Ureter (tissue), 1 donor: Measurements from ENCODE around the gene LDLRAD1. TPM values are rescaled to one million over a fixed set of nuclear protein-coding genes. Genes with fewer than 3 reads are reported as not detected.
"Not testable (repeated sequence)": the region's sequence is repeated elsewhere in the genome, so short reads cannot be mapped to it uniquely, and the experiment has no call there.

Source experiments
- DNase-seq: peaks from one replicate; pipeline ENCODE4 v3.0.0-alpha.2; 2020; ENCODE audit warnings: low spot score
- total RNA-seq: library from RNA; stranded (reverse); gene quantifications from one replicate; pipeline ENCODE4 v1.2.4, GENCODE V29; 2023
- donor health status: DM: yes; HTN: yes; CAD: no.

LDLRAD1 gene
- total RNA-seq, 1 donor from 2014 or later: not detected

DNA sequence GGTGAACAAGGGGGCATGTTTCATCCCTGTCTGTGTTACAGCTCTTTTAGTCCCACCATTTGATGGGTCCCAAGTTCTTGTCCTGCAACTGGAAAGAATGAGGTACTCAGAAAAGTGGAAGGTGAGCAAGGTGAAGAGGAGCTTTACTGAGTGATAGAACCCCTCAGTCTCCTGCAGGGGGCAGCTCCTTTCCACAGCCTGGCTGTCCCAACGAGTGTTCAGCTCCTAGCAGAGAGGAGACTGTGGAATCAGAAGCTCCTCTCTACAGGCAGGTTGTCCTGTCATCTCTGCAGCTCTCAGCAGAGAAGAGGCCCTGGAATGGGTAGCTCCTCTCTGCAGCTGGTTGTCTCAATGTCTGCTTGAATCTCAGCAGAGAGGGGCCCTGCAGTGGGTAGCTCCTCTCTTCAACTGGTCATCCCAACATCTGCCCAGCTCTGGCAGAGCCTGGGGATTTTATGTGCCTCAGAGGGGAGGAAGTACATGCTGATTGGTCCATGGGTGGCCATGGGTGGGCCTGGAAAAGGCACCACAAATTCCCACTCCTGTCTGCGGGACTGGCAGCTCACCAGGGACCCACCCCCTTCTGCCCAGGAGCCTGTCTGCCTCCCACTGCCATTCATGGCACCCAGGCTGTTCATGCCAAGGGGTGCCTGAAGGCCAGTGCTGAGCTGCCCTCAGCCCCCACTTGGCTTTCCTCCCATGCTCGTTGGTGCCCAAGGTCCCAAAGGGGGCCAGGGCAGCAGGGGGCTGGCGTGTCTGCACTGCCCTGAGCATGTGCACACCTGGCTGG, 25.7 kb downstream of the LDLRAD1 start:
- no peak for DNase-seq

DNA sequence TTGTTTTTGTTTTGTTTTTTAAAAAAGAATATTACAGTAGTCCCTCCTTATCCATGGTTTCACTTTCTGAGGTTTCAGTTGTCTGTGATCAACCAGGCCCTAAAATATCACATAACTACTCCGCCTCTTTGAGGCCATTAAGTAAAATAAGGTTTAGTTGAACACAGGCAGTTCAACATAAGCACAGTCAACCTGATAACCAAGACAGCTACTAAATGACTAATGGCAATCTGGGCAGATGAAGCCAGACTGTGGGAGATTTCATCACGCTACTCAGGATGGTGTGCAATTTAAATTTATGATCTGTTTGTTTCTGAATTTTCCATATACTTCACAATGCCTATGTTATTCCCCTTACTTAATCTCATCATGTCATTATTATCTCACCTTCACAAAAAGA, 30.1 kb downstream of the LDLRAD1 start:
- no peak for DNase-seq

DNA sequence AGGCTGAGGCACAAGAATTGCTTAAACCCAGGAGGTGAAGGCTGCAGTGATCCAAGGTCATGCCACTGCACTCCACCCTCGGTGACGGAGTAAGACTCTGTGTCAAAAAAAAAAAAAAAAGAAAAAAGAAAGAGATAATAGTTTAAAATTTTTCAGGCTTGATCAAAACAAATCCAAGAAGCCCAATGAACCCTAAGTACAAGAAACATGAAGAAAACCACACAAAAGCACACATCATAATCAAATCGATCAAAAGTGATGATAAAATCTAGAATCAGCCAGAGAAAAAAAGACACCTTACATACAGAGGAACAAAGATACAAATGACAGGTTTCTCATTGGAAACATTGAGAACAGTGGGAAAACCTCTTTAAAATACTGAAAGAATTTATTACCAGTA, 31.5 kb downstream of the LDLRAD1 start:
- no peak for DNase-seq

DNA sequence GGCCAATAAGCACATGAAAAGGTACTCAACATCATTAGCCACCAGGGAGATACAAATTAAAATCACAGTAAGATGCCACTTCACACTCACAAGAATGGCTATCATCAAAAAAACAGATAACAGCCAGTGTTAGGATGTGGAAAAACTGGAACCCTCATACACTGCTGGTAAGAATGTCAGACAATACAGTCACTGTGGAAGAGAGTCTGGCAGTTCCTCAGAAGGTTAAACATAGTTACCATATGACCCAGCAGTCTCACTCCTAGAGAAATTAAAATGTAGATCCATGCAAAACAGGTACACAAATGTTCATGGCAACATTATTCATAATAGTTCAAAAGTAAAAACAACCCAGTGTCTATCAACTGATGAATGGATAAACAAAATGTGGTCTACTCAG, 33.3 kb downstream of the LDLRAD1 start:
- DNase-seq: no peak

DNA sequence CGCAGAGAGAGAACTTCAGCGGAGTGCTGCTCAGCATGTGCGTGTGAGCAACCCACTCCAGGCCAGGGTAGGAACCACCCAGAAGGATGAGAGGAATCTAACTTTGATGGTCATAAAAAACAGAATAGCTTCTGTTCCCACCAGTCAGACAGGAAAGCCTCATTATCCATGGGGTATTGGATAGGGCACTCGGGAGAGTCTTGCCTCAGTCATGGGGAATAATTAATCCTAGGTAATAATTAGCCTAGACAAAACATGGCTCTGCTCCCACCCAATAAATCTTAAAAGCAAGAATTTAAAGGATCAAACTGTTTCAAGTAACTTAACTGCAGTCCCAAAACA, 35.3 kb downstream of the LDLRAD1 start:
- DNase-seq: no peak

DNA sequence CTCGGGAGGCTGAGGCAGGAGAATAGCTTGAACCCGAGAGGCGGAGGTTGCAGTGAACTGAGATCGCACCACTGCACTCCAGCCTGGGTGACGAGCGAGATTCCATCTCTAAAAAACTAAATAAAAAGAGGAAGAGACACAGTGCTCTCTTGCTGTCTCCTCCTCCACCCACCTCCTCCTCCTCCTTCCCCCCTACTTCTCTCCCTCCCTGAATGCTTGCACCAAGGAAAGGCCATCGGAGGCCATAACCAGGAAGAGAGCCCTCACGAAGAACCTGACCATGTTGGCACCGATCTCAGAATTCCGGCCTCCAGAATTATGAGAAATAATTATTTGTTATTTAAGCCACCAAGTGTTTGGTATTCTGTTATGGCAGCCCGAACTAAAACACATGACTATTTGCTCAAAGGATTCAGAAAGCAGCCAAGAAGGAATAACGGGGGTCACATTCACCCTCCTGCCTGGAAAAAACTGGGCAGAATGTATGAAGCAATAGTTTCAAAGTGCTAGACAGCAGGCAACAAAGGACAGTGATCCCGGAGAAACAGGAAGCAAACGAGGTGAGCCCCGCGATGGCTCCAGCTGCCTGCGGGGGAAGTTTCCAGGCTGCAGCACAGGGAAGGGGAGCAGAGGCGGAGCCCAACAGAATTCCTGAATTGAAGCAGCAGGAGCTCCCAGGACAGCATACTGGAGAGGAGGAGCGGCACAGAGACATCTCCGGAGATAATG, 35.8 kb downstream of the LDLRAD1 start:
- no peak for DNase-seq

DNA sequence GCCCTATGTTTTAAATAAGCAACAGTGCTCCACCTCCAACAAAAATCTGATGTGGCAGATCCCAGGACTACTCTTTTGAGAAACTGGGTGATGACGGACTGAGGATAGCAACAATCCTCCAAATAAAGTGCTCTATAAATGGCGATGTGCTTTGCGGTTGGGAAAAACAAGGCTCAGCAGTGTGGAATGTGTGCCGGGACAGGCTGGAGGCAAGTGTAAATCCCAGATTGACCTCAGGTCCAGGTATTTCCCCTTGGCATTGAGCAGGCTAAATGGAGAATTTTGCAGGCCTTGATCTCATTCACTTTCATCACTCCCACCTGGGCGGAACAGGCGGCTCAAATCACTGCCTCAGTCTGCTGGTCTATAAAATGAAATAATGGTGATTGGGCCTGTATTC, 36.8 kb downstream of the LDLRAD1 start:
- no peak for DNase-seq

DNA sequence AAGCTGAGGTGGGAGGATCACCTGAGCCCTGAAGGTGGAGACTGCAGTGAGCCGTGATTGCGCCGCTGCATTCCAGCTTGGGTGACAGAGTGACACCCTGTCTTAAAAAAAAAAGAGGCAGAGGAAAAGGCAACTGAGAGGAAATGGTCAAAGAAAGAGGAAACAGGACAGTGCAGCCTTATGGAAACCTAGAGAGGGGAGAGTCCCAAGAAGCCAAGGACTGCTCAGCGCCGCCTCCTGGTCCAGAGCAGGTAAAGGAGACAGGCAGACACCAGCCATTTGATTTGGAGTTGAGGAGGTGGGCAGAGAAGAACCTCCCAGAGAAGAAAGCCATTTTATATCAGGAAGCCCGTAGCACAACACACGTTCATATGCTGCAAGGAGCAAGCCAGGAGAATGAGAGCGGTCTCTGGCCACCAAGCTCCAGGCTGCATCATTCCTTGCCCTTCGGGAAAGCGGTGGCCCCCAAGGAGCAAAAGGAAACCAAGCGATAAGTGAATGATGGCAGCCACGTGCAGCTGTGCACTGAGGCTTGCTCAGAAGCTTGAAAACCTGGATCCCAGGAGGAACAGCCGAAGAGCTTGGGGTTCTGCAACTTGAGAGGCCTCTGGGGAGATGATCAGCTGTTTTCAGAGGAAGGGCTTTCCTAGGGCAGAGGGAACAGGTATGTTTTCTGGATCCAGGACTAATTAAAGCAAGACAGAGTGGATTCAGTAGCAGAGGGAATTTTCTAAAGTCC, 38.1 kb downstream of the LDLRAD1 start:
- DNase-seq: no peak

DNA sequence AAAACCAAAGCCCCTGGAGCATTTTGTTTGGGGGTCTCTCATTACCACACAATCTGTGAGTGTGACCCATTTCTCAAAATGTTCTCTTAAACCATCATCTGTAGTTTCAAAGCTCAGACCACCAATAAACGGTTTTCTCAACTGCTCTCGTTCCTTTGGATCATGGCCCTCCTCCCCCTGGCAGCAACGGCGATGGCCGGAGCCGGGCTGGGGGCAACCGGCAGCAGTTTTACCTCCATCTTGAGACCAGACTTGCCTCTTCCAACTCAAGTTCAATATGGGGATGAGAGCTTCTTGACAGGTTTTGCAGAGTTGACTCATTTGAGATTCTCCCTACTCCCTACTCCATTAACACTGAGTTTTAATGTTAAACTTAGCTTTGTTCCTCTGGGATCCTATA, 42.1 kb downstream of the LDLRAD1 start:
- DNase-seq: no peak

DNA sequence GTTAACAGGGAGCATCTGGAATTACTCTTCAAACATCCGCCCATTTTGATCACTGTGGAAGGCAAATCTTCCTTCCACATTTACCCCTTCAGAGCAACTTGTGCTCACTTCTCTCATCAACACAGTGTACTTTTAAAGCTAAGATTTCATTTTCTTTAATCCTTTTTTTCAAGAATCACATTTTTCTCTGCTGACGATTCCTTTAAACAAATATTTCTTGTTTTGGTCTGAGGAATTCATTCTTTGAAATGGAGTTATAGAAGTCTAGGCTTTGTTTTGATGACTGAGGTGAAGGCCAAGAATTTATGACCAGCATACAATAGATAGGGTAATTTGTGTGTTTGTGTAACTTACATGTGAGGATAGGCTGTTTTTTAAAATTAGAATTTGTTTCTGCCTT, 46.3 kb downstream of the LDLRAD1 start:
- no peak for DNase-seq

DNA sequence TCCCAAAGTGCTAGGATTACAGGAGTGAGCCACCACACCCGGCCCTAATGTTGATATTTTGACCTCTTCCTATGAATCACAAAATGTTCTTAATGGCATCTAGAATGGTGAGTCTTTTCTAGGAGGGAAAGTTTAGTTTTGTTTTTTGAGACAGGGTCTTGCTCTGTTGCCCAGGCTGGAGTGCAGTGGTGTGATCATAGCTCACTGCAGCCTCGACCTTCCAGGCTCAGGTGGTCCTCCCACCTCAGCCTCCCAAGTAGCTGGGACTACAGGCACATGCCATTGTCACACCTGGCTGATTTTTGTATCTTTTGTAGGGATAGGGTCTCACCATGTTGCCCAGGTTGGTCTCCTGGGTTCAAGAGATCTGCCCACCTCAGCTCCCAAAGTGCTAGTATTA, 48.7 kb downstream of the LDLRAD1 start:
- DNase-seq: not testable (repeated sequence)

DNA sequence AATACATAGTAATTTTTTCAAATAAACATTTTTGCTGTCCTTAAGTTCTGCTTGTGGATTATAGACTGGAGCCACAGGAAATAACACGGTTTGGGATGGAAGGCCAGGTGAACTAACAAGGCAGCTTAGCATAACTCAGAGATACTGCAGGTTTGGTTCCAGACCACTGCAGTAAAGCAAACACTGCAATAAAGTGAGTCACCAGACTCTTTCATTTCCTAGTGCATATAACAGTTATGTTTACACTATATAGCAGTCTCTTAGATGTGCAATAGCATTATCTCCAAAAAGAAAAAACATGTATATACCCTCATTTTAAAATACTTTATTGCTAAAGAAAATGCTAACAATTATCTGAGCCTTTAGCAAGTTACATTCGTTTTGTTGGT, 49.9 kb downstream of the LDLRAD1 start:
- no peak for DNase-seq

DNA sequence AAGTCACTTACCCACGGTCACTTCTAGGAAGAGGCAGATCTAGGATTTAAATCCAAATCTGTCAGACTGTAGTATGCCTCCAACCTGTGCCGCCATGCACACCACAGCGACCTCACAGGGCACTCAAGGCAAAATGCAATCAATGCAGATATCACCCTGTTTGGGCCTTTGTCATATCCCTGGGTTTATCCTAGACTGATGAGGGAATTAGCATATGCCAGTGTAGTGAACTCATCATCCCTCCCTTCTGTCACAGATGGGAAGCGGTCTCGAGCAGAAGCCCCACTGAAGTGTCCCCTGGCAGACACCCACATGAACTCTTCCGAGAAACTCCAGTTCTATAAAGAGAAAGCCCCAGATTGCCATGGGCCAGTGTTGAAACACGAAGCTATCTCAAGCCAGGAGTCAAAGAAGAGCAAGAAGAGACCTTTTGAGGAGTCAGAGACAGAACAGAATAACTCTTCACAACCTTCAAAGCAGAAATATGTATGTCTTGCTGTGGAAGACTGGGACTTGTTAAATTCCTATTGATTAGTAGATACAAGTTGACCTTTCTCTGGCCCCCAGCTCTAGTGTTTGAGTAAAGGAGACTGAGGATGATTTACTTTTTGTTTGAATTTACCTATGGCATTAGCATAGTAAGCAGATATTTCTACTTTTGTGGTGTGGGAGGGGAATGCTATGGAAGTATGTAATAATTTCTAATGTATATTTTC, 50.4 kb downstream of the LDLRAD1 start:
- DNase-seq: no peak

DNA sequence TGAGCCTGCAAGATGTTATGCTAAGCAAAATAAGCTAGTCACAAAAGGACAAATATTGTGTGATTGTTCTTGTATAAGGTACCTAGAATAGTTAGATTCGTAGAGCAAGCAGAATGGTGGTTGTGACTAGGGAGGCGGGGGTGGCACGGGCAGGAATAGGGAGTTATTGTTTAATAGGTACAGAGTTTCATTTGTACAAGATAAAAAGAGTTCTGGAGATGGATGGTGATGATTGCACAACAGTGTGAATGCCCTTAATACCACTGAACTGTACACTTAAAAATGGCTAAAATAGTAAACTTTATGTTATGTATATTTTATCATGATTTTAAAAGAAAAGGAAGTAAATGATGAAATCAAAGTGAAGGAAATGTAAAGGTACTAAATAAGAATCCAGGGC, 51.2 kb downstream of the LDLRAD1 start:
- no peak for DNase-seq

DNA sequence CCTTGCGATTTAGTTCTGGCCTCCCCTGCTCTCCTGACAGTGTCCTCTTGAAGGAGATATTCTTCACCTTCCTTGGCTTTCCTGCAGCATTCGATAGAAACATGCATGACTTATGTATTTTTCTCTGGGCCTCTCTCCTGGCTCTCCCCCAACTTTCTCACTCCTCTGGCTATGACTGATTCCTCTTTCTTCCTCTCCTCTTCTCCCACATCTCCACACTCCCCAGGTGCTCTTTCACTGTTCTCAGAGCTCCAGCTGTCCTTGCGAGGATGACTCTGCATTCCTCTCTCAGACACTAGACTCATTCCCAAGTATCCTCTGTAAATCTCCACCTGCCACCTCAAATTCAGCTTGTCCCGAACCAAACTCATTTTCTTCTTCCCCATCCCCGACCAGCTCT, 53.9 kb downstream of the LDLRAD1 start:
- DNase-seq: no peak

DNA sequence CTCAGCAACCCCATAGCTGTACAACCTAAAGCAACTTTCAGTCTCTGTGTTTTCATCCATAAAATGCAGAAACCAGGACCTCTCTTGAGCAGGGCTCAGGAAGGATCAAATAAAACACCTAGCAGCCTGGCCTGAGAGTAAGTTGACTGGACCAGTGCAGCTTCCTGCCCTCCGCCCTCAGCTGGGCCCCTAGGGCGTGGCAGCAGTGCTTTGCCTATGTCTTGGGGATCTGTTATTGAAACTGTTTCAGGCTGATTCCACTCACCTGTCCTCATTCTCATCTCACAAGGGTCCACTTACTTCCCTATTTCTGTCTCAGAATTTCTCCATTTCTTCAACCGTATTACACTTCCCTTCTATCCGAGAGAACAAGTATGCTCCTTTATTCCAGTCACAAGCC, 54.5 kb downstream of the LDLRAD1 start:
- DNase-seq: no peak

DNA sequence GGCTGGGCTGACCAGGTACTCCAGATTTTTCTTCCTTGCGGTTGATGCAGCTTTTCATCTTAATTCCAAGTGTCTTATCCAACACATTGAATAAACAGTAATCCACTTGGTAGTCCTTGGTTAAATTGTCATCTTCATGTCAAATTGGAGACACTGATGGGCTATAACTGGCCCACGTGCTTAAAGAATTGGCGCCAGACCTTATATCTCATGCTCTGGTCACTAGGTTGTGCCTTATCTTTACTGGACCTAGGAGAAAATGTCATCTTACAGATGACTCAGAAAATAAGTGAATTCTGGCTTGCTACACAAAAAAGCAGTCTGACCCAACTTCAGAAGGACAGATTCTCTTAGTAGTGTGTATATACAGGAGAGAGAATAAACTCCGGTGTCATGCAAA, 55.6 kb downstream of the LDLRAD1 start:
- no peak for DNase-seq

DNA sequence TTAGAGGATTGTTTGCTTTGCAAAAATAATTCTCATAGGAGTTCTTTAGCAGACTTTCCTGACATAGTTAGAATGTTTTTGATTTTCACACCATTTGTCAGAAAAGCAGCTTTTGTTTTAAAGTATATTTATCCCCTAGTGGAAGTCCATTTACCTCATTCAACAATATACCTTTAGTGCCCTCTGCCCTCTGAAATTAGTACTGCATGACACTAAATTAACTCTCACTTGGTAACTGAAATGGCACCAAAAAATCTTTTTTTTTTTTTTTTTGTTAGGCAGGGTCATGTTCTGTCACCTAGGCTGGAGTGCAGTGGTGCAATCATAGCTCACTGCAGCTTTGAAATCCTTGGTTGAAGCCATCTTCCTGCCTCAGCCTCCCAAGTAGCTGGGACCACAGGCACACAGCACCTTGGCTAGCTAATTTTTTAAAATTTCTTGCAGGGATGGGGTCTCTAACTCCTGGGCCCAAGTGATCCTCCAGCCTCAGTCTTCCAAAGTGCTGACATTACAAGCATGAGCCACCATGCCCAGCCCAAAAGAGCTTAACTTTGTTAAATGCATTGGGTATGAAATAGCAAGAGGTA, 58.2 kb downstream of the LDLRAD1 start:
- no peak for DNase-seq
